ENCODE results near the gene ADAD2. TPM values are rescaled to one million over a fixed set of nuclear protein-coding genes. Genes with fewer than 3 reads are reported as not detected.

Gene ADAD2
- total and polyA plus RNA-seq, 2 donors (not counting 3 experiments of a cell fraction or from before 2014, with no cell fraction given) = 0.04 TPM; not detected in 1

DNA sequence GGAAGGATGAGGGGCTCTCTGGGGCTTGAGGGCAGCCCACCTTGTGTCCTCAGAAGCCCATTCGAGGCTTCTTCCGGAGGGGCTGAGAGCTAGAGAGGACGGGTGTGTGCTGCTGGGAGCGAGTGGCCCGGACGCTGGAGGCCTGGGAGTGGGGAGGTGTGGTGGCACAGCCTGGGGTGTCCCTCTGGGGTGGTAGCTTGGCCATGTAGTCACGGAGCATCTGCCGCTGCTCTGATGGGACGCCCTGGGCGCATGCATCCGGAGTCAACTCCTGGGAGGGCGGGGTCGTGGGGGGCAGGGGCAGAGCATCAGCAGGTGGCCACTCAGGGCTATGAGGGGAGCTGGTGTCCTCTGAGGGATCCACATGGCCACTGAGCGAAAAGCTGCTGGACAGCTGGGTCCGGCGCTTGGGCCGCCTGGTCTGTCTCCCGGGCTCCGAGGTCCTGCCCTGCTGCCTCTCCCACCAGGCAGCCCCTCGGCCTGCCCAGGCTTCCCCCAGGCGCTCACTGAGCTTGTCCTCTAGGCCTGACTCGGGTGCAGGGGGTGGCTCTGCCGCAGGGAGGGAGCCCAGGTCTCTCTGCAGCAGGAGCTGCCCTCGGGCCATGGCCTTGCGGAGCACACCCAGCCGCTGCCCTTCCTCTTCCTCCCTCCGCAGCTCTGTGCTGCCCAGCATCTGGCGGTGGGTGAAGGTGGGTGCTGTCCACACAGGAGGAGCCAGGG lies 11.9 kb upstream of the ADAD2 start:
- no TSS peak for BruUV-seq (replicated peaks)
- CTCF ChIA-PET = interaction anchor here (1.1 to 2.0 kb wide), 4 partner anchors 8 to 223 kb away, joined by 3 to 12 read pairs (median 6); partner anchors contain the start of gene TAF1C
- intact Hi-C loops (cut with micrococcal nuclease) = loop anchor here (5.0 kb wide), 1 partner anchor 212 kb away; the partner anchor contains the start of gene NECAB2
- peaks cover 6% of the 10 kb centered on the region for H3K79me2 ChIP-seq (ENCODE audit: control insufficient read depth, insufficient read depth, low read length)
- H3K4me2 ChIP-seq (ENCODE audit: insufficient read depth, low read length) = no peak overlapping the region
- H4K20me1 ChIP-seq (replicated peaks; ENCODE audit: control insufficient read depth, extremely low read depth, insufficient read depth, low read length) = no peaks in the 10 kb centered on the region
- POLR2A ChIA-PET = no interaction called here
- no peak overlapping the region for H3K27ac ChIP-seq (ENCODE audit: insufficient read depth, low read depth, low read length)
- no peak for FAIRE-seq
- dilution Hi-C loops (cut with MboI; ENCODE audit: extremely low pct_ligation_motif_present, low sequenced_read_pairs) = no loop called here
- TF ChIP-seq, protein P1, sequence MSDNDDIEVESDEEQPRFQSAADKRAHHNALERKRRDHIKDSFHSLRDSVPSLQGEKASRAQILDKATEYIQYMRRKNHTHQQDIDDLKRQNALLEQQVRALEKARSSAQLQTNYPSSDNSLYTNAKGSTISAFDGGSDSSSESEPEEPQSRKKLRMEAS (IDR thresholded peaks at IDR 0.05; ENCODE audit: insufficient read depth, insufficient read length) = no peak
- DNase-seq (ENCODE audit: low read depth, low spot score) = no peak
- no peaks in the 10 kb centered on the region for H3K9me1 ChIP-seq (replicated peaks; ENCODE audit: control insufficient read depth, extremely low read depth, insufficient read depth, low read length)
- H2AFZ ChIP-seq (ENCODE audit: low read depth, low read length) = no peak overlapping the region
- no peak overlapping the region for H3K9ac ChIP-seq (replicated peaks; ENCODE audit: extremely low read depth, insufficient read depth, low read length)
- H3K27me3 ChIP-seq (ENCODE audit: control insufficient read depth in 2 of 2, insufficient read depth in 2 of 2, low read length in 2 of 2) = no peaks in the 10 kb centered on the region
- peaks cover 6 to 44% of the 10 kb centered on the region in 2 experiments for H3K36me3 ChIP-seq (ENCODE audit: control insufficient read depth in 2 of 2, extremely low read depth in 1 of 2, insufficient read depth in 2 of 2, low read length in 2 of 2)
- no peak overlapping the region for H3K4me3 ChIP-seq (replicated peaks in 1 of 3; ENCODE audit: insufficient read depth in 1 of 3, low read depth in 1 of 3, low read length in 3 of 3)
- peaks cover 18% of the 10 kb centered on the region for H3K4me1 ChIP-seq (ENCODE audit: control insufficient read depth, extremely low read depth, insufficient read depth, low read length)
- H3K9me3 ChIP-seq (replicated peaks; ENCODE audit: control insufficient read depth, insufficient read depth, low read length) = no peaks in the 10 kb centered on the region

DNA sequence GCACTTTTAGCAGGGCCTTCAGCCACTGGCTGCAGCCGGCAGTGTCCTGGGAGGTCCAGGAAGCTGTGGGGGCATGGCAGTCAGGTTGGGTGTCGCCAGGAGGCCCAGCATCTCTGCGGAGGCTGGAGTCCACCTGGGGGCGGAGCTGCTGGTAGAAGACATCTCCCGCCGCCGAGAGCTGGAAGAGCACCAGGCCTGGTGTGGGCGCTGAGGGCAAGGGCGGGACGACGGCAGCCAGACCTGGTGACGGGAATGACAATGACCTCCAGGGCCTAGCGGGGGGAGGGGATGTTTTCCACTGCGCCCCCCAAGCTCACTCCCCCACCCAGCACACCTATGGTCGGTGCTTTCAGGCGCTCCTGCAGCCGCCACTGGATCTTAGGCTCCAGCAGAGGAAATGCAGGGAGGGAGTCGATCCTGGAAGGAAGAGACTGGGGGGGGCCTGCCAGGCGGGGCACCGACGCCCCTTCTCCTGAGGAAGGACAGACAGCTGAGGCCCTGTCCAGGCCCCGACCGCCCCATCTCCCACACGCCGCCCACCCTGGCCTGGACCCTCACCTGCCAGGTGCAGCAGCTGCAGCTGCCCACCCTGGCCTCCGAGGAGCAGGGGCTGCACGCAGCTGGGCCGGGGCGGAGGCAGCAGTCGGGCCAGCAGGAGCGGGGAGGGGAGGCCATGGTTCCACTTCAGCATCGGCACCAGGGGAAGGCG lies 11.2 kb upstream of the ADAD2 start:
- H3K27me3 ChIP-seq (ENCODE audit: control insufficient read depth in 2 of 2, insufficient read depth in 2 of 2, low read length in 2 of 2) = no peaks in the 10 kb centered on the region
- H3K9ac ChIP-seq (replicated peaks; ENCODE audit: extremely low read depth, insufficient read depth, low read length) = no peak overlapping the region
- no peak overlapping the region for H3K4me3 ChIP-seq (replicated peaks in 1 of 3; ENCODE audit: insufficient read depth in 1 of 3, low read depth in 1 of 3, low read length in 3 of 3)
- H3K4me2 ChIP-seq (ENCODE audit: insufficient read depth, low read length) = no peak overlapping the region
- DNase-seq (ENCODE audit: low read depth, low spot score) = no peak
- TF ChIP-seq, protein P1 (IDR thresholded peaks at IDR 0.05; ENCODE audit: insufficient read depth, insufficient read length) = no peak
- TF ChIP-seq POLR2A (IDR thresholded peaks at IDR 0.05; ENCODE audit: low read depth, low read length) (no peak), FOS (IDR thresholded peaks at IDR 0.05; ENCODE audit: borderline replicate concordance, insufficient read depth, low read length) (no peak)
- peaks cover 6 to 44% of the 10 kb centered on the region in 2 experiments for H3K36me3 ChIP-seq (ENCODE audit: control insufficient read depth in 2 of 2, extremely low read depth in 1 of 2, insufficient read depth in 2 of 2, low read length in 2 of 2)
- no peak overlapping the region for H3K27ac ChIP-seq (ENCODE audit: insufficient read depth, low read depth, low read length)
- BruUV-seq (replicated peaks) = no TSS peak
- intact Hi-C loops (cut with micrococcal nuclease) = loop anchor here (5.0 kb wide), 1 partner anchor 212 kb away; the partner anchor contains the start of gene NECAB2
- no peaks in the 10 kb centered on the region for H3K9me3 ChIP-seq (replicated peaks; ENCODE audit: control insufficient read depth, insufficient read depth, low read length)
- H2AFZ ChIP-seq (ENCODE audit: low read depth, low read length) = no peak overlapping the region
- dilution Hi-C loops (cut with MboI; ENCODE audit: extremely low pct_ligation_motif_present, low sequenced_read_pairs) = no loop called here
- no peak for FAIRE-seq
- no peaks in the 10 kb centered on the region for H3K9me1 ChIP-seq (replicated peaks; ENCODE audit: control insufficient read depth, extremely low read depth, insufficient read depth, low read length)
- H3K4me1 ChIP-seq (ENCODE audit: control insufficient read depth, extremely low read depth, insufficient read depth, low read length) = peaks cover 25% of the 10 kb centered on the region
- POLR2A ChIA-PET = no interaction called here
- peaks cover 7% of the 10 kb centered on the region for H3K79me2 ChIP-seq (ENCODE audit: control insufficient read depth, insufficient read depth, low read length)
- no peaks in the 10 kb centered on the region for H4K20me1 ChIP-seq (replicated peaks; ENCODE audit: control insufficient read depth, extremely low read depth, insufficient read depth, low read length)
- CTCF ChIA-PET = interaction anchor here (1.1 to 2.0 kb wide), 3 partner anchors 9 to 223 kb away, joined by 3 to 6 read pairs (median 3); no protein-coding TSS in a partner anchor
